Measurements from ENCODE around the gene GPR15.

Gene GPR15

GRCh38 chr3:98577178-98577895 is 45.6 kb downstream of the GPR15 start:
- no peak for DNase-seq
- intact Hi-C loops (cut with DNase I), result no loop called here

DNA sequence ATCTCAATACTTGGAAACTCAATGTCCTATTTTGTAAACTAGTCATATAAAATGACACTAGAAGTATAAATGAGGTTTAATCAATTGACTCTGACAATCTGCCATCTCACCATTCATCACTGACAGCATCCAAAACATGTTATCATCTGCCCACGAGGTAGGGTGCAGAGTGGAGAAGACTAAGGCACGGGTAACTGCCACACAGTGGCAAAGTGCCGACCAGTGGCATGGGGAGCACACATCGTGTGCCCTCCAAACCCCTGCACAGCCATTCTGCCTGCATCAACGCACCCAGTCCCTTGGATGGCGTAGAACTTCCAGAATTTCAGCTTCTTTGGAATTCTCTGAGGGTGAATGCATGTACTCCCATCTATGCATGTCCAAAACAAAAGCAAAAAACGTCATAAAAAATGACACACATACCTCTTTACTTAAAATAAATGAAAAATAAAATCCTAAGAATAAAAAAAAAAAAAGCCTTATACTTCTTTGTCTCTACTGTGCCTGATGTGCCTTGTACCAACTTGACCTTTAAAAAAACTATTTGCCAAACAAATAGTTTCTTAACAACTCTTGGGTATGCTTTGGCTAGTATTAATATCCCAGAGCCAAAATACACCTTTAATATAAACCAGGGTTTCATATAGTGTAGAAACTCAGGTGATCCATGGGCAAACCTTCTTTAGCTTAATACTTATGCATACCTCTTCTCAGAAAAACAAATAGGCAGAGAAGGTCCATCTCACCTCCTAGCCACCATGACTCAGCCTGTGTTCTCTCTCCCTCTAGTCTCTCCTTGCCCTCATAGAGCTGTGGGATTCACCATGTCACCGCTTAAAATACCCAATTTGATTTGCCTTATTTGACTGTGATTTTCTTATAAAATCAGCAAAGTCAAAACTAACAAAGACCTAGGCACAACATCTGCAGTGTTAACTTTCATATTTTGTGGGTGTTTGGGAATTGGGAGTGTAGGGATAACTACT is 48.9 kb downstream of the GPR15 start:
- intact Hi-C loops (cut with DNase I), result no loop called here

GRCh38 chr3:98581474-98581873 is 49.7 kb downstream of the GPR15 start:
- intact Hi-C loops (cut with DNase I), result no loop called here
- peak in 16 of 42 donors; percentile 11 to 68 (median 45) for DNase-seq

More for the DNA sequence above, 48.9 kb downstream of the GPR15 start:
- peak in 4 of 42 donors; percentile 7 to 44 (median 18) for DNase-seq

DNA sequence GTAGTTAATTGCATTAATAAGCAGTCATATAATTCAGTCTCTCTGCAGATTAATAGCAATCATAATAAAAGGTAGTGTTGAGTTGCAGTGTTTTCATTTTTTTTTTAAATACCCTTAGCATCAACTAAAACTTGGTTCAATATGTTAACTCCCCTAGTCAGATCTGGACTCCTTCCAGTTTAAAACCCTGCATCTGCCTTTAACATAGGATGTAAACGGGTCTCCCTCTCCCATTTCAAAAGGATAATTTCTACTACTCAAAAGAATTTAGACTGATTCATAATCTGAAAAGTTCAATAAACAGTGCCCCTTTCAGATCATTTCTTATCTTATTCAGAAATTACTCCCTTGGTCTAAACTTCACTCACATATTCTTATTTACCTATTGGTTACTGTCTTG is 50.3 kb downstream of the GPR15 start:
- no peak for DNase-seq
- intact Hi-C loops (cut with DNase I), result no loop called here

DNA sequence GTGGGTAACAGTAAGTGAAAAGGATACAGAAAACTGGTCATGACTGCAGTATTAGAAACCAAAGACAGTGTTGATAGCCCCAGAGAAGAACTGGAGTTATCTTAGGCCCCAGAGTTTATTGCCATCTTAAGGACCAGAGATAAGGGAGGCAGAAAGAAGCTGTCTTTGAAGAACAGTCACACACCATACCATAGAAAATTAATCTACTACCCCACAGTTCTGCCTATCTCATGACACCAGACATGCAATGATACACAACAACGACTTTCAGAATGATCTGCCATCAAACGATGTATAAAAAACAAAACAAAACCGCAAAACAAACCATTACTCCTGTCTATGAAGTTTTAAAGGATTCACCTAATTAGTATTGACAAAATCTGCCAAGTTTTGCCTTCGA is 52.0 kb downstream of the GPR15 start:
- intact Hi-C loops (cut with DNase I), result no loop called here
- DNase-seq, result no peak

Data from head of caudate nucleus (tissue), 42 donors.